Upper lobe of right lung (tissue), 1 donor: ENCODE measurements around the gene PIP4K2B. TPM values are rescaled to one million over a fixed set of nuclear protein-coding genes. Genes with fewer than 3 reads are reported as not detected.

Source experiments
- ATAC-seq: fragments of 200-7000 bp; cut with Tn5 transposase; one replicate; pipeline ENCODE4 v1.9.1; 2020; ENCODE audit warnings: mild to moderate bottlenecking, moderate library complexity
- DNase-seq: peaks from one replicate; pipeline ENCODE4 v3.0.0-alpha.2; 2020
- H3K27ac ChIP-seq: fragments of 200-600 bp; one replicate; pipeline ENCODE4 v1.8.0; 2022
- H3K27me3 ChIP-seq: fragments of 200-600 bp; one replicate; pipeline ENCODE4 v1.8.0; 2022; ENCODE audit warnings: mild to moderate bottlenecking
- H3K36me3 ChIP-seq: fragments of 200-600 bp; one replicate; pipeline ENCODE4 v1.8.0; 2022
- H3K4me1 ChIP-seq: fragments of 200-600 bp; one replicate; pipeline ENCODE4 v1.8.0; 2022
- H3K4me3 ChIP-seq: fragments of 200-600 bp; one replicate; pipeline ENCODE4 v1.8.0; 2022; ENCODE audit warnings: mild to moderate bottlenecking
- H3K9me3 ChIP-seq: fragments of 200-600 bp; one replicate; pipeline ENCODE4 v1.8.0; 2022
- CTCF ChIP-seq: fragments of 200-600 bp; IDR thresholded peaks from one replicate; pipeline ENCODE4 v1.8.0; 2022; ENCODE audit warnings: antibody characterized with exemption
- intact Hi-C: fragments of 100-400 bp; cut with DNase I; formaldehyde crosslinking; loops from one replicate; pipeline ENCODE4 v1.11.0; 2022
- total RNA-seq: library from RNA; stranded (reverse); fragmentation: NEBNext Ultra II Directional; extraction: Animal tissue kit (Norgen Biotek cat#: 25700); gene quantifications from one replicate; pipeline ENCODE4 v1.2.1, GENCODE V29; 2021
- donor health status: DM: no; HTN: yes; CAD: no; lungs with severe emphysema.

PIP4K2B gene
- total RNA-seq, 1 donor from 2014 or later = 50.5 TPM

GRCh38 chr17:38735161-38735997, 64.0 kb downstream of the PIP4K2B start:
- ATAC-seq (peak; percentile 43), DNase-seq (peak; percentile 81)
- H3K27ac ChIP-seq = no peak overlapping the region

GRCh38 chr17:38733982-38734973, 65.1 kb downstream of the PIP4K2B start:
- no peaks in the 10 kb centered on the region for H3K9me3 ChIP-seq
- H3K36me3 ChIP-seq = peaks cover 47% of the 10 kb centered on the region
- ATAC-seq (no peak), DNase-seq (no peak)
- no peak overlapping the region for H3K4me3 ChIP-seq
- TF ChIP-seq CTCF = peak; percentile 14
- peaks cover 27% of the 10 kb centered on the region for H3K4me1 ChIP-seq
- no peaks in the 10 kb centered on the region for H3K27me3 ChIP-seq
- intact Hi-C loops = loop anchor here (5.0 kb wide), 1 partner anchor 57 kb away; no protein-coding TSS in a partner anchor
- H3K27ac ChIP-seq = no peak overlapping the region

More at GRCh38 chr17:38735161-38735997, 64.0 kb downstream of the PIP4K2B start:
- intact Hi-C loops = no loop called here
- Histone ChIP-seq H3K36me3 (peaks cover 47% of the 10 kb centered on the region), H3K9me3 (no peaks in the 10 kb centered on the region), H3K27me3 (no peaks in the 10 kb centered on the region), H3K4me1 (peaks cover 22% of the 10 kb centered on the region), H3K4me3 (no peak overlapping the region)
- peak; percentile 81 for TF ChIP-seq CTCF

- Histone ChIP-seq H3K36me3 (peaks cover 39% of the 10 kb centered on the region), H3K9me3 (no peaks in the 10 kb centered on the region), H3K27ac (no peak overlapping the region), H3K4me1 (peaks cover 35% of the 10 kb centered on the region), H3K4me3 (no peak overlapping the region), H3K27me3 (no peaks in the 10 kb centered on the region)
- intact Hi-C loops = loop anchor here (5.0 kb wide), 1 partner anchor 56 kb away; no protein-coding TSS in a partner anchor
- DNase-seq = no peak
- TF ChIP-seq CTCF = no peak
- ATAC-seq = no peak
Measured at GRCh38 chr17:38733282-38733981, 65.9 kb downstream of the PIP4K2B start.

- Histone ChIP-seq H3K27ac (no peak overlapping the region), H3K9me3 (no peaks in the 10 kb centered on the region), H3K4me3 (no peak overlapping the region), H3K4me1 (peaks cover 41% of the 10 kb centered on the region), H3K36me3 (peaks cover 33% of the 10 kb centered on the region), H3K27me3 (no peaks in the 10 kb centered on the region)
- intact Hi-C loops = loop anchor here (5.0 kb wide), 1 partner anchor 55 kb away; no protein-coding TSS in a partner anchor
- no peak for DNase-seq
- no peak for ATAC-seq
- no peak for TF ChIP-seq CTCF
Measured at GRCh38 chr17:38732376-38733281, 66.7 kb downstream of the PIP4K2B start.
